Esophagus squamous epithelium (tissue), 5 donors: ENCODE results near the gene SIGLEC8. TPM values are rescaled to one million over a fixed set of nuclear protein-coding genes. Genes with fewer than 3 reads are reported as not detected.

ENCODE experiments used
- DNase-seq: peaks from one replicate; lab custom pipeline; 2025; lab: John Stamatoyannopoulos, UW
- H3K27ac ChIP-seq, 4 donors: fragments of 200-600 bp; sonication (generic); one replicate each; pipeline ENCODE4 v1.5.1; 2016 to 2019; ENCODE audit warnings: mild to moderate bottlenecking in 1 of 4
- H3K27me3 ChIP-seq, 4 donors: fragments of 200-600 bp; sonication (generic); 1 replicate in 3 of 4; 2 replicates in 1 of 4; pipeline versions ENCODE4 v1.5.1 to v1.6.0; 2017 to 2021; ENCODE audit warnings: antibody characterized with exemption in 1 of 4
- H3K36me3 ChIP-seq, 3 donors: fragments of 200-600 bp; sonication (generic); one replicate each; pipeline ENCODE4 v1.5.1; 2016 to 2019
- H3K4me1 ChIP-seq, 3 donors: fragments of 200-600 bp; sonication (generic); one replicate each; pipeline ENCODE4 v1.5.1; 2017 to 2019
- H3K4me3 ChIP-seq, 4 donors: fragments of 200-600 bp; sonication (generic); 1 replicate in 3 of 4; 2 replicates in 1 of 4; pipeline ENCODE4 v1.5.1; 2016 to 2019; ENCODE audit warnings: mild to moderate bottlenecking in 2 of 4, moderate library complexity in 1 of 4
- H3K9me3 ChIP-seq, 3 donors: fragments of 200-600 bp; sonication (generic); one replicate each; pipeline ENCODE4 v1.5.1; 2016 to 2019
- CTCF ChIP-seq, 6 experiments: fragments of 450-650 bp in 4 of 6; fragments of 200-600 bp in 2 of 6; sonication (generic) in 2 of 6; IDR thresholded peaks; one replicate each; pipeline ENCODE4 v1.5.1; 2016 to 2019; ENCODE audit warnings: antibody characterized with exemption in 6 of 6, mild to moderate bottlenecking in 4 of 6, moderate library complexity in 4 of 6
- POLR2A ChIP-seq, 4 donors: fragments of 450-650 bp; IDR thresholded peaks; one replicate each; pipeline ENCODE4 v1.6.1; 2017; ENCODE audit warnings: antibody characterized with exemption in 4 of 4, mild to moderate bottlenecking in 4 of 4, moderate library complexity in 3 of 4
- WGBS, 2 donors: methylation state at CpG; one replicate each; pipeline ENCODE4 v1.1.5; 2018; 5-methylcytosine and 5-hydroxymethylcytosine counted together
- intact Hi-C: fragments of 100-400 bp; cut with DNase I; formaldehyde crosslinking; loops from one replicate; pipeline ENCODE4 v1.15.0; 2022
- total RNA-seq, 4 donors: library from RNA; depleted of rRNA; stranded (reverse); fragments of >200 nt; gene quantifications; one replicate each; pipeline ENCODE4 v1.1.0, GENCODE V29; 2016
- donor health status: DM: yes; HTN: yes; CAD: no.

Gene SIGLEC8
- 1 to 10 TPM in 2 of 4 donors, under 1 TPM in 2; 0.31 to 2.5 (median 0.94) TPM for total RNA-seq

DNA sequence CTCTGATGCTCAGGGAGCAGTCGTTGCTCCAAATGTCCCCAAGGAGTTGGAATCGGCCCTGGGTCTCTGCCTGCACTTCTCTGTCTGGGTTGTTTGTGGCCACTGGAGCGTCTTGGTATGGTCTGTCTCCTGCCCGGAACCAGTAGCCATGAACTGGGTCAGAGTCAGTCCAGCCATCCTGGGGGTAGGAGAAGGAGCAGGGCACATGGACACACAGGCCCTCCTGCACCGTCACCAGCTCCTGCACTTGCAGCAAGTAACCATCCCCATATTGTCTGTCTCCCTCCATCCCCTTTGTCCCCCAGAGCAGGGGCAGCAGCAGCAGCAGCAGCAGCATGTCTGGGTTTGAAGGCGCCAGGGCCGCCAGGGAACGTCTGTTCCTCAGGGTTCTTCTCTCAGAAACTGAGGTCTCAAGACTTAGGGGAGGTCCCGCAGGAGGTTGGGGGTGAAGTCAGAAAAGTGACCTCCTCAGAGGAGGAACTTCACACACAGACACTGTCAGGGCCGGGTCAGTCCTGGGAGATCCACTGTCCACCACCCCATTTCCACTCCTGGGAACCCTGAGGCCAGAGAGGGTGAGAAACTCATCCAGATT, at the start of gene SIGLEC8:
TSS of gene SIGLEC8 (minus strand) at position 404 of the 595 bp plus-strand sequence. CDS start at position 337, 67 bp downstream.
- 51 to 55% methylated on average over 5 to 6 of the region's 10 CpGs for WGBS, 2 donors

GRCh38 chr19:51507640-51508058, 49.4 kb upstream of the SIGLEC8 start:
- TF ChIP-seq POLR2A (IDR thresholded peaks at IDR 0.05) (no peak), CTCF (IDR thresholded peaks at IDR 0.05) (no peak)
- Histone ChIP-seq H3K9me3 (no peaks in the 10 kb centered on the region), H3K4me3 (no peak overlapping the region), H3K27me3 (peaks cover 0 to 25% (median 0%) of the 10 kb centered on the region in 4 donors), H3K27ac (no peak overlapping the region), H3K36me3 (no peaks in the 10 kb centered on the region), H3K4me1 (no peaks in the 10 kb centered on the region)
- no peak for DNase-seq
- intact Hi-C loops, result no loop called here
- 49 to 68% methylated on average over 4 to 5 of the region's 6 CpGs for WGBS, 2 donors

More for the DNA sequence above, at the start of gene SIGLEC8:
- peaks cover 0 to 59% (median 0%) of the 10 kb centered on the region in 4 donors for H3K27me3 ChIP-seq
- H3K4me3 ChIP-seq, result peak within 1 kb of the TSS in 1 of 4 donors; percentile 5
- intact Hi-C loops, result no loop called here
- DNase-seq, result no peak
- TF ChIP-seq POLR2A (IDR thresholded peaks at IDR 0.05) (no peak), CTCF (IDR thresholded peaks at IDR 0.05) (no peak)
- no peaks in the 10 kb centered on the region for H3K9me3 ChIP-seq
- peak within 1 kb of the TSS in 3 of 4 donors; percentile 4 to 28 (median 13) for H3K27ac ChIP-seq
- no peaks in the 10 kb centered on the region for H3K4me1 ChIP-seq
- no peaks in the 10 kb centered on the region for H3K36me3 ChIP-seq

- Histone ChIP-seq H3K27ac (no peak overlapping the region), H3K4me3 (no peak overlapping the region), H3K9me3 (no peaks in the 10 kb centered on the region), H3K4me1 (no peaks in the 10 kb centered on the region), H3K27me3 (peaks cover 0 to 23% (median 0%) of the 10 kb centered on the region in 4 donors), H3K36me3 (no peaks in the 10 kb centered on the region)
- TF ChIP-seq POLR2A (IDR thresholded peaks at IDR 0.05) (no peak), CTCF (IDR thresholded peaks at IDR 0.05) (no peak)
- intact Hi-C loops, result no loop called here
- WGBS, 2 donors, result 28 to 37% methylated on average over 3 of the region's 3 CpGs
- no peak for DNase-seq
Measured at GRCh38 chr19:51507192-51507591, 48.9 kb upstream of the SIGLEC8 start.

DNA sequence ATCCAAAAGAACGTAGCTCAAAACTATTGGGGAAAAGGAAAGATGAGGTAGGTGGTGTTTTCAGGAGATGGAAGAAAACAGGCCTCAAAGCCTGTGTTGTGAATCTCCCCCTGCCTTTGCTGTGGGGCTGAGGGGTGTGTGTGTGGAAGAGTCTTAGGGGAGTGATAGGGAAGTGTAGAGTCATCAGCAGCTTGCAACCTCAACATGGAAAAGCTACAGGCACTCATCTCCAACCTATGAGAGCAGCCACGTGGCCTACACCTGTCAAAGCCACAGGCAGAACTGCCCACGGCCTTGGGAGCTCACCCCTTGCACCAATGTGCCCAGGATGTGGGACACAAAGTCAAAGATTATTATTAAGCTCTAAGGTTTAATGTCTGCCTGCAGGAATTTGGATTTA, 47.6 kb upstream of the SIGLEC8 start:
- no peak overlapping the region for H3K4me3 ChIP-seq
- no peaks in the 10 kb centered on the region for H3K4me1 ChIP-seq
- no peak for DNase-seq
- no peak overlapping the region for H3K27ac ChIP-seq
- H3K27me3 ChIP-seq, result peaks cover 0 to 16% (median 0%) of the 10 kb centered on the region in 4 donors
- no peaks in the 10 kb centered on the region for H3K36me3 ChIP-seq
- 28% methylated on average over 3 of the region's 3 CpGs for WGBS, 2 donors
- H3K9me3 ChIP-seq, result no peaks in the 10 kb centered on the region
- intact Hi-C loops, result no loop called here
- no peak for TF ChIP-seq CTCF (IDR thresholded peaks at IDR 0.05)
- no peak for TF ChIP-seq POLR2A (IDR thresholded peaks at IDR 0.05)

DNA sequence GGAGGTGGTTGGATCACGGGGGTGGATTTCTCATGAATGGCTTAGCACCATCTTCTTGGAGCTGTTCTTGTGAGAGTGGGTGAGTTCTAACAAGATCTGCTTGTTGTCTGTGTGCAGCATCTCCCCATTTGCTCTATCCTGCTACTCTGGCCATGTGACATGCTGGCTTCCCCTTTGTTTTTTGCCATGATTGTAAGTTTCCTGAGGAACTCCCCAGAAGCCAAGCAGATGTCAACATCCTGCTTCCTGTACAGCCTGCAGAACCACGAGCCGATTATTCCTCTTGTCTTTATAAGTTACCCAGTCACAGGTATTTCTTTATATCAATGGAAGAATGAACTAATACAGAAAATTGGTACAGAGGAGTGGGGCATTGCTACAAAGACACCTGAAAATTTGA, 45.6 kb upstream of the SIGLEC8 start:
- Histone ChIP-seq H3K36me3 (no peaks in the 10 kb centered on the region), H3K27me3 (peaks cover 0 to 13% (median 0%) of the 10 kb centered on the region in 4 donors), H3K27ac (no peak overlapping the region), H3K4me1 (no peaks in the 10 kb centered on the region), H3K9me3 (no peaks in the 10 kb centered on the region), H3K4me3 (no peak overlapping the region)
- 35 to 43% methylated on average over 3 of the region's 3 CpGs for WGBS, 2 donors
- intact Hi-C loops, result no loop called here
- TF ChIP-seq POLR2A (IDR thresholded peaks at IDR 0.05), result no peak
- TF ChIP-seq CTCF (IDR thresholded peaks at IDR 0.05), result no peak
- no peak for DNase-seq
